PC-3 (cell line): ENCODE measurements around the gene FECH. TPM values are rescaled to one million over a fixed set of nuclear protein-coding genes. Genes with fewer than 3 reads are reported as not detected.
"Not testable (repeated sequence)": the region's sequence is repeated elsewhere in the genome, so short reads cannot be mapped to it uniquely, and the experiment has no call there.

Experiments used
- ATAC-seq: fragments of 200-7000 bp; cut with Tn5 transposase; 2 replicates; pipeline ENCODE4 v1.9.1; 2020; ENCODE audit warnings: mild to moderate bottlenecking, moderate library complexity
- BruUV-seq: library from RNA; stranded (reverse); fragments of 400-500 nt; replicated peaks from 2 replicates; lab custom pipeline; 2021; lab: Mats Ljungman, UMichigan
- CTCF ChIA-PET: fragments of 300-600 bp; sonication (Branson Sonifier 250); formaldehyde crosslinking; loops from one replicate; lab custom pipeline; 2022; ENCODE audit warnings: antibody characterized with exemption; lab: Charles Lee
- POLR2A ChIA-PET: fragments of 300-600 bp; sonication (Branson Sonifier 250); formaldehyde crosslinking; loops from one replicate; lab custom pipeline; 2022; ENCODE audit warnings: antibody characterized with exemption; ENCODE audit not compliant: unreplicated experiment; lab: Charles Lee
- DNase-seq: peaks from one replicate; pipeline ENCODE4 v3.0.0-alpha.2; 2015
- H2AFZ ChIP-seq: fragments of 300-600 bp; sonication (generic); 2 replicates; pipeline ENCODE4 v1.6.0; 2016; ENCODE audit warnings: antibody characterized with exemption, low read length
- H3F3A ChIP-seq: fragments of 300-600 bp; sonication (generic); one replicate; pipeline ENCODE4 v1.6.0; 2017; ENCODE audit warnings: antibody characterized with exemption, low read length, control low read depth, mild to moderate bottlenecking; ENCODE audit not compliant: unreplicated experiment
- H3K27ac ChIP-seq: fragments of 300-600 bp; sonication (generic); 2 replicates; pipeline ENCODE4 v1.5.1; 2016; ENCODE audit warnings: mild to moderate bottlenecking, low read length
- H3K27me3 ChIP-seq: fragments of 300-600 bp; sonication (generic); 2 replicates; pipeline ENCODE4 v1.6.1; 2016; ENCODE audit warnings: low read length, mixed read lengths
- H3K36me3 ChIP-seq: fragments of 300-600 bp; sonication (generic); 2 replicates; pipeline ENCODE4 v1.6.1; 2016; ENCODE audit warnings: low read depth, mixed run types, low read length, mixed read lengths
- H3K4me1 ChIP-seq: fragments of 300-600 bp; sonication (generic); 2 replicates; pipeline ENCODE4 v1.5.1; 2016; ENCODE audit warnings: low read length; ENCODE audit not compliant: insufficient read depth
- H3K4me2 ChIP-seq: fragments of 300-600 bp; sonication (generic); 2 replicates; pipeline ENCODE4 v1.6.0; 2016; ENCODE audit warnings: low read length
- H3K4me3 ChIP-seq: fragments of 300-600 bp; sonication (generic); 2 replicates; pipeline ENCODE4 v1.5.1; 2016; ENCODE audit warnings: mild to moderate bottlenecking, low read length, mixed read lengths
- H3K79me2 ChIP-seq: fragments of 300-600 bp; sonication (generic); 2 replicates; pipeline ENCODE4 v1.6.1; 2017; ENCODE audit warnings: low read length, mixed read lengths
- H3K9ac ChIP-seq: fragments of 300-600 bp; sonication (generic); 2 replicates; pipeline ENCODE4 v1.6.0; 2016; ENCODE audit warnings: mild to moderate bottlenecking, low read length
- H3K9me2 ChIP-seq: fragments of 300-600 bp; sonication (generic); replicated peaks from 2 replicates; pipeline ENCODE4 v1.6.1; 2016; ENCODE audit warnings: mixed run types, low read length, mixed read lengths
- H3K9me3 ChIP-seq: fragments of 300-600 bp; sonication (generic); 2 replicates; pipeline ENCODE4 v1.6.1; 2016; ENCODE audit warnings: low read length, mixed read lengths
- H4K20me1 ChIP-seq: fragments of 300-600 bp; sonication (generic); 2 replicates; pipeline ENCODE4 v1.6.1; 2016; ENCODE audit warnings: low read length, mixed read lengths
- EZH2 ChIP-seq: fragments of 300-600 bp; sonication (generic); IDR thresholded peaks from one replicate; pipeline ENCODE4 v1.6.1; 2017; ENCODE audit warnings: antibody characterized with exemption, mild to moderate bottlenecking, low read length; ENCODE audit not compliant: unreplicated experiment
- EZH2phosphoT487 ChIP-seq: fragments of 300-600 bp; sonication (generic); IDR thresholded peaks from 2 replicates; pipeline ENCODE4 v1.6.1; 2018; ENCODE audit warnings: mild to moderate bottlenecking, antibody characterized with exemption, low read length, borderline replicate concordance
- intact Hi-C: fragments of 100-400 bp; cut with micrococcal nuclease; formaldehyde crosslinking; loops from 2 replicates; pipeline ENCODE4 v1.9.0; 2023
- total RNA-seq: library from RNA; depleted of rRNA; stranded (reverse); fragments of >200 nt; gene quantifications from 2 replicates; pipeline ENCODE4 v1.2.3, GENCODE V29; 2014
- TF ChIP-seq, protein P1 (sequence below): fragments of 300-600 bp; sonication (generic); conservative IDR thresholded peaks from 2 replicates; pipeline ENCODE4 v1.5.1; 2017; ENCODE audit warnings: antibody characterized with exemption, low read depth, mild to moderate bottlenecking, low read length

FECH gene
- total RNA-seq, 1 experiment from 2014 or later = 136 TPM

DNA sequence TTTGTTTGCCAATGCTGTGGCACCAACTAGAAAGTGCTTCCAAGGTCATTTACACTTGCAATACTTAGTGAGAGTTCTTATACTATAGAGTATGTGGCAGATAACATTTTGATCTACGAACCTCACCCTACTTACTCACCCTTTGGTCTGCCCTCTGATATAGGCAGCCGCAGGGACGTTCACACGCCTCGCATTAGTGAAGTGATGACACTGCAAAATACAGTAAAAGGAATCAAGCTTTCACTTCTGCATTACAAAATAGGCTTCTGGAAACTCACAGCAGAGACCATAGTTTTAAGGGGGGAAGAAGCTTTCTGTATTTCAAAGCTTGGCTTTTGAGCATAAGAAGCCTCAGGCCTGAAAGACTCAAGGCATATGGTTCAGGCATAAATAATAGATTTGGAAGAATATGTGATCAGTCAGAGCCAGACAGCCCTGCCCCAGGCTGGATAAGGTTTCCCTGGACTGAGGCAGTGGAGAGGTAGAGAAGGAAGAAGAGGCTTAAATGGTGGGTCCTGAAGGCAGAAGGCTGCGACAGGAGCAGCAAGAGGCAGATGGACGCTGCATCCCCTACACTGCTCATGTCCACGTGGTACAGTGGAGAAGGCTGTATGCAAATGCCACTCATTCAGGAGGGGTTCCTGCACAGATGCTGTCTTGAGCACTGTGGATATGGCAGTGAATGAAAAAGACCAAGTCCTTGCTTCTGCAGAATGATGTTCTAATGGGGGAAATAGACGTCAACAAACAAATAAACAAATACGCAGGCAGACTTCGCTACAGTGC is 63.1 kb downstream of the FECH start:
- Histone ChIP-seq H3K27me3 (peaks cover 10% of the 10 kb centered on the region), H3K9me2 (no peaks in the 10 kb centered on the region), H3K36me3 (no peaks in the 10 kb centered on the region), H3K4me1 (no peaks in the 10 kb centered on the region), H3K4me2 (no peak overlapping the region), H3K4me3 (no peak overlapping the region), H3K9ac (no peak overlapping the region), H3K79me2 (no peaks in the 10 kb centered on the region), H3K9me3 (no peaks in the 10 kb centered on the region), H2AFZ (no peak overlapping the region), H4K20me1 (no peaks in the 10 kb centered on the region), H3F3A (no peaks in the 10 kb centered on the region), H3K27ac (no peak overlapping the region)
- intact Hi-C loops = no loop called here
- CTCF ChIA-PET = no interaction called here
- ATAC-seq = no peak
- no peak for DNase-seq
- POLR2A ChIA-PET = no interaction called here
- no TSS peak for BruUV-seq
- TF ChIP-seq EZH2phosphoT487 = no peak
- TF ChIP-seq, protein P1, sequence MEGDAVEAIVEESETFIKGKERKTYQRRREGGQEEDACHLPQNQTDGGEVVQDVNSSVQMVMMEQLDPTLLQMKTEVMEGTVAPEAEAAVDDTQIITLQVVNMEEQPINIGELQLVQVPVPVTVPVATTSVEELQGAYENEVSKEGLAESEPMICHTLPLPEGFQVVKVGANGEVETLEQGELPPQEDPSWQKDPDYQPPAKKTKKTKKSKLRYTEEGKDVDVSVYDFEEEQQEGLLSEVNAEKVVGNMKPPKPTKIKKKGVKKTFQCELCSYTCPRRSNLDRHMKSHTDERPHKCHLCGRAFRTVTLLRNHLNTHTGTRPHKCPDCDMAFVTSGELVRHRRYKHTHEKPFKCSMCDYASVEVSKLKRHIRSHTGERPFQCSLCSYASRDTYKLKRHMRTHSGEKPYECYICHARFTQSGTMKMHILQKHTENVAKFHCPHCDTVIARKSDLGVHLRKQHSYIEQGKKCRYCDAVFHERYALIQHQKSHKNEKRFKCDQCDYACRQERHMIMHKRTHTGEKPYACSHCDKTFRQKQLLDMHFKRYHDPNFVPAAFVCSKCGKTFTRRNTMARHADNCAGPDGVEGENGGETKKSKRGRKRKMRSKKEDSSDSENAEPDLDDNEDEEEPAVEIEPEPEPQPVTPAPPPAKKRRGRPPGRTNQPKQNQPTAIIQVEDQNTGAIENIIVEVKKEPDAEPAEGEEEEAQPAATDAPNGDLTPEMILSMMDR = no peak
- TF ChIP-seq EZH2 = no peak

DNA sequence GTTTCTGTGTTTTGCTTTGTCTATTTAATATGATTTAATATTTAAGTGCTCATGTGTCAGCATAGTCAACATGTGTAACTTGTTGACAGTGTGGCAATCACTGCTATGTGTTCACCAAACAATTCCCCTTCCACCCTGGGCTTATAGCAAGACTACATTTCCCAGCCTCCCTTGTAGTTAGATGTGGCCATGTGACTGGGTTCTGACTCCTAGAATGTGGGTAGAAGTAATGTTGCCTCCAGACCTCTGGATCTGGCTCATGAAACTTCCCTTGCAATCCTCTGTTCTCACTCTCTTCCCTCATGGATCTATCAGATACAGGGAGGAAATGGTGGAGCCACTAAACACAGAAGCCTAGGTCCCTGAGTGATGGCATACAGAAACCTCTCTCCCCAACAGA is 64.2 kb downstream of the FECH start:
- H3K4me1 ChIP-seq, H2AFZ ChIP-seq, H3K4me3 ChIP-seq, CTCF ChIA-PET, ATAC-seq, H3K27me3 ChIP-seq, DNase-seq, POLR2A ChIA-PET, H3K9ac ChIP-seq, H3K4me2 ChIP-seq, H3K9me3 ChIP-seq, BruUV-seq, H3K27ac ChIP-seq, H4K20me1 ChIP-seq, H3K79me2 ChIP-seq, intact Hi-C loops, H3F3A ChIP-seq, H3K36me3 ChIP-seq, H3K9me2 ChIP-seq: not testable (repeated sequence)

DNA sequence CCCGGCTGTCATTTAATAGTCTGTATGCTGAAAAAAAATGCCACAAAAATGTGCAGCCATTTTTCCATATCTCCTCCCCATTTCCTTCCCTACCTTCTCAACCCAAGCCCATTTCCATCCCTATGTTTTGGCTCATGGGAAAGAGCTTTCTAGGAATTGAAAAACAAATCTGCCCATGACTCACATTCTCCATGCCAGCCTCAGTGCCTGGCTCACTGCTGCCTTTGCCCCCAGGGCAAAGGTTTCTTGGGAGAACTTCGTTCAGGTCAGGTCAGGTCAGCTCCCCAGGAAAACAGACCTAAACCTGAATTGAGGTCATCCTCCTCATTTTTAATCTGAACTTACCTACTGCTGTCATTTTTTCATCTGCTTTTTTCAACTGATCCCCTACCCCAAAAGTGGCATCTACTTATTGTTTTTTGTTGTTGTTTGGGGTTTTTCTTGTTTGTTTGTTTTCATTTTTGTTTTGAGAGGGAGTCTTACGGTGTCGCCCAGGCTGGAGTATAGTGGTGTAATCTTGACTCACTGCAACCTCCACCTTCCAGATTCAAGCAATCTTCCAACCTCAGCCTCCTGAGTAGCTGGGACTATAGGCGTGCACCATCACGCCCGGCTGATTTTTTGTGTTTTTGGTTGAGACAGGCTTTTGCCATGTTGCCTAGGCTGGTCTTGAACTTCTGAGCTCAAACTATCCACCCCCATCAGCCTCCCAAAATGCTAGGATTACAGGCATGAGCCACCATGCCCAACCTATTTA is 66.7 kb downstream of the FECH start:
- CTCF ChIA-PET = no interaction called here
- no TSS peak for BruUV-seq
- H3K27ac ChIP-seq = no peak overlapping the region

More for the DNA sequence above, 66.7 kb downstream of the FECH start:
- H3K4me2 ChIP-seq = no peak overlapping the region
- intact Hi-C loops = no loop called here
- TF ChIP-seq, protein P1 = no peak
- TF ChIP-seq EZH2phosphoT487 = no peak
- TF ChIP-seq EZH2 = no peak
- no peak for ATAC-seq
- no peaks in the 10 kb centered on the region for H3K36me3 ChIP-seq
- no peak overlapping the region for H3K4me3 ChIP-seq
- H3K9me3 ChIP-seq = no peaks in the 10 kb centered on the region
- no peaks in the 10 kb centered on the region for H3K4me1 ChIP-seq
- no peak for DNase-seq
- H3K9me2 ChIP-seq = no peaks in the 10 kb centered on the region; the same call in 1 of the 2 replicates
- POLR2A ChIA-PET = no interaction called here
- no peak overlapping the region for H3K9ac ChIP-seq
- H2AFZ ChIP-seq = no peak overlapping the region
- H3K79me2 ChIP-seq = no peaks in the 10 kb centered on the region
- no peaks in the 10 kb centered on the region for H4K20me1 ChIP-seq
- H3K27me3 ChIP-seq = no peaks in the 10 kb centered on the region
- H3F3A ChIP-seq = no peaks in the 10 kb centered on the region
